Mesenchymal stem cell (in vitro differentiated cells and primary cell): ENCODE measurements around the gene RNF220.

Source experiments
- DNase-seq: peaks from one replicate; pipeline ENCODE4 v3.0.0-alpha.2; 2013
- H2AFZ ChIP-seq: one replicate; pipeline ENCODE4 v1.6.1; 2013; ENCODE audit warnings: low read depth, mild to moderate bottlenecking, control low read depth, inconsistent platforms, low read length, moderate library complexity
- H2AK5ac ChIP-seq: 2 replicates; pipeline ENCODE4 v1.6.1; 2013; ENCODE audit warnings: low read length, moderate library complexity, mild to moderate bottlenecking, inconsistent platforms; ENCODE audit not compliant: severe bottlenecking
- H2BK120ac ChIP-seq: one replicate; pipeline ENCODE4 v1.6.1; 2013; ENCODE audit warnings: low read depth, mild to moderate bottlenecking, inconsistent platforms, low read length, moderate library complexity
- H2BK12ac ChIP-seq, 2 experiments: one replicate each; pipeline ENCODE4 v1.6.1; 2013; ENCODE audit warnings: inconsistent platforms in 2 of 2, low read length in 2 of 2, mild to moderate bottlenecking in 2 of 2, moderate library complexity in 2 of 2, control low read depth in 1 of 2
- H2BK15ac ChIP-seq: one replicate; pipeline ENCODE4 v1.6.1; 2013; ENCODE audit warnings: mild to moderate bottlenecking, low read depth, inconsistent platforms; ENCODE audit not compliant: poor library complexity, severe bottlenecking
- H2BK5ac ChIP-seq: 2 replicates; pipeline ENCODE4 v1.6.1; 2013; ENCODE audit warnings: low read depth, mild to moderate bottlenecking, low read length, control low read depth, inconsistent platforms; ENCODE audit not compliant: poor library complexity, severe bottlenecking
- H3K14ac ChIP-seq, 2 experiments: one replicate each; pipeline ENCODE4 v1.6.1; 2013; ENCODE audit warnings: inconsistent platforms in 2 of 2, low read length in 2 of 2, control low read depth in 1 of 2, mild to moderate bottlenecking in 1 of 2, moderate library complexity in 1 of 2
- H3K18ac ChIP-seq, 2 experiments: one replicate each; pipeline ENCODE4 v1.6.1; 2013; ENCODE audit warnings: inconsistent platforms in 2 of 2, low read length in 2 of 2, control low read depth in 1 of 2, low read depth in 1 of 2, mild to moderate bottlenecking in 1 of 2
- H3K23ac ChIP-seq, 2 experiments: one replicate each; pipeline ENCODE4 v1.6.1; 2013; ENCODE audit warnings: inconsistent platforms in 2 of 2, low read length in 2 of 2, mild to moderate bottlenecking in 2 of 2, moderate library complexity in 2 of 2, control low read depth in 1 of 2
- H3K27ac ChIP-seq: 2 replicates; pipeline ENCODE4 v1.5.1; 2013; ENCODE audit warnings: mild to moderate bottlenecking, moderate library complexity, low read length, control low read depth, inconsistent platforms; ENCODE audit not compliant: poor library complexity, severe bottlenecking
- H3K27me3 ChIP-seq, 2 experiments: 2 replicates each; pipeline versions ENCODE4 v1.6.1 to v1.7.0; 2013; ENCODE audit warnings: low read length in 2 of 2, mild to moderate bottlenecking in 2 of 2, moderate library complexity in 2 of 2, control low read depth in 1 of 2, inconsistent platforms in 1 of 2; ENCODE audit not compliant: control insufficient read depth in 1 of 2, insufficient read depth in 1 of 2
- H3K36me3 ChIP-seq, 2 experiments: 2 replicates each; pipeline versions ENCODE4 v1.6.1 to v1.7.0; 2013; ENCODE audit warnings: low read length in 2 of 2, control low read depth in 1 of 2, inconsistent platforms in 1 of 2, low read depth in 1 of 2, mild to moderate bottlenecking in 1 of 2; ENCODE audit not compliant: insufficient read depth in 2 of 2, control insufficient read depth in 1 of 2
- H3K4ac ChIP-seq, 2 experiments: one replicate each; pipeline ENCODE4 v1.6.1; 2013; ENCODE audit warnings: inconsistent platforms in 2 of 2, low read length in 2 of 2, mild to moderate bottlenecking in 2 of 2, moderate library complexity in 2 of 2, control low read depth in 1 of 2, low read depth in 1 of 2
- H3K4me1 ChIP-seq: 2 replicates; pipeline ENCODE4 v1.6.1; 2013; ENCODE audit warnings: low read depth, low read length, control low read depth; ENCODE audit not compliant: control insufficient read depth, insufficient read depth
- H3K4me2 ChIP-seq: 2 replicates; pipeline ENCODE4 v1.6.1; 2013; ENCODE audit warnings: low read length, mild to moderate bottlenecking, inconsistent platforms; ENCODE audit not compliant: poor library complexity, severe bottlenecking
- H3K4me3 ChIP-seq, 2 experiments: 2 replicates each; pipeline versions ENCODE4 v1.5.1 to v1.7.0; 2013; ENCODE audit warnings: low read length in 2 of 2, mild to moderate bottlenecking in 2 of 2, control low read depth in 1 of 2, low read depth in 1 of 2; ENCODE audit not compliant: insufficient read depth in 1 of 2
- H3K79me1 ChIP-seq: replicated peaks from 2 replicates; pipeline ENCODE4 v1.6.1; 2013; ENCODE audit warnings: mild to moderate bottlenecking, control low read depth, low read length, inconsistent platforms; ENCODE audit not compliant: poor library complexity, severe bottlenecking
- H3K9ac ChIP-seq: 2 replicates; pipeline ENCODE4 v1.7.0; 2013; ENCODE audit warnings: mild to moderate bottlenecking, low read length, moderate library complexity
- H3K9me3 ChIP-seq: 2 replicates; pipeline ENCODE4 v1.7.0; 2013; ENCODE audit warnings: mild to moderate bottlenecking, low read length; ENCODE audit not compliant: control insufficient read depth
- H4K8ac ChIP-seq: one replicate; pipeline ENCODE4 v1.6.1; 2013; ENCODE audit warnings: inconsistent platforms, mild to moderate bottlenecking, low read length, moderate library complexity
- H4K91ac ChIP-seq: one replicate; pipeline ENCODE4 v1.6.1; 2013; ENCODE audit warnings: mild to moderate bottlenecking, low read length, inconsistent platforms
- WGBS: methylation state at CpG from one replicate; pipeline ENCODE4 v1.1.7; 2013; ENCODE audit warnings: mixed read lengths; 5-methylcytosine and 5-hydroxymethylcytosine counted together

RNF220 gene

DNA sequence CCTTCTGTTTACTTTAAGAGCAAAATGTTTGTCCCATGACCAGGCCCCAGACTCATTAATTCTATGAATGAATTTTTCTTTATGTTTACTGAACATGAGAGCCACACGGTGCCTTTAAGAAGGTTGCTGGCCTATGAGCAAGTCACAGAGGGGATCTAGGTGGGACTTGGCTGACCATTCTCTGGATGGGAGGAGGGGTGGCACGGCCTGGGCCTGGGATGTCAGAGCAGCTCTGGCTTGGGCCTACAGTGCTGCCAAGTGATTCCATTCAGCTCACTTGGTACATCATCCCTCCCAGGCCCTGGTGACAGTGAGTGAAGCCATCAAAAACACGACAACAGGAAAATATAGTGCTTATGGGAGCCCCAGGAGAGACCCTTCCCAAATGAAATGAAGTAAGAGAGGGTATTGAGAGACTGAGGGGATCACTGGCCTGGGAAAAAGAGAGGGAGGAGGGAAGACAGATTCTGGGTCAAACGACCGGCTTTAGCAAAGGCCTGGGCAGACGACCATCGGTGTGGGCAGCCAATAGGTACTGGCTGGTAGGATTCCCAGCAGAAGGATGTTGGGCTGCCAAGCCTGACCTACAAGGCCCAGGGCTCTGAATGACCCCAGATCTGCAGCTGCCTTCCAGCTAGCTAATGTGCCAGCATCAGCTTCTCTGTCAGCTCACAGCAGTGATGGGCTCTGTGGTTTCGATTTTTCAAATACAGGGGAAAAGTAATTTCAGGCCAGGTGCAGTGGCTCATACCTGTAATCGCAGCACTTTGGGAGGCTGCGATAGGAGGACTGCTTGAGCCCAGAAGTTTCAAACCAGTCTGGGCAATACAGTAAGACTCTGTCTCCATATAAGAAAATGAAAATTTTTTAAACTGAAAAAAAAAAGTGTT lies 265.9 kb downstream of the RNF220 start:
- Histone ChIP-seq H2AK5ac (no peak overlapping the region), H3K27me3 (no peaks in the 10 kb centered on the region), H3K4me3 (no peak overlapping the region), H3K27ac (no peak overlapping the region), H3K4me2 (no peak overlapping the region), H2BK120ac (no peak overlapping the region), H4K8ac (no peak overlapping the region), H2BK5ac (no peak overlapping the region), H3K9ac (no peak overlapping the region), H2BK15ac (no peak overlapping the region), H3K36me3 (peaks cover 0 to 5% of the 10 kb centered on the region in 2 experiments), H4K91ac (no peak overlapping the region), H3K79me1 (peaks cover 26% of the 10 kb centered on the region), H3K18ac (no peak overlapping the region), H3K23ac (no peak overlapping the region), H3K4me1 (peaks cover 20% of the 10 kb centered on the region), H2AFZ (no peak overlapping the region), H3K4ac (no peak overlapping the region), H2BK12ac (no peak overlapping the region), H3K9me3 (no peaks in the 10 kb centered on the region), H3K14ac (no peak overlapping the region)
- no peak for DNase-seq
- WGBS, result 94% methylated on average over 9 of the region's 10 CpGs

DNA sequence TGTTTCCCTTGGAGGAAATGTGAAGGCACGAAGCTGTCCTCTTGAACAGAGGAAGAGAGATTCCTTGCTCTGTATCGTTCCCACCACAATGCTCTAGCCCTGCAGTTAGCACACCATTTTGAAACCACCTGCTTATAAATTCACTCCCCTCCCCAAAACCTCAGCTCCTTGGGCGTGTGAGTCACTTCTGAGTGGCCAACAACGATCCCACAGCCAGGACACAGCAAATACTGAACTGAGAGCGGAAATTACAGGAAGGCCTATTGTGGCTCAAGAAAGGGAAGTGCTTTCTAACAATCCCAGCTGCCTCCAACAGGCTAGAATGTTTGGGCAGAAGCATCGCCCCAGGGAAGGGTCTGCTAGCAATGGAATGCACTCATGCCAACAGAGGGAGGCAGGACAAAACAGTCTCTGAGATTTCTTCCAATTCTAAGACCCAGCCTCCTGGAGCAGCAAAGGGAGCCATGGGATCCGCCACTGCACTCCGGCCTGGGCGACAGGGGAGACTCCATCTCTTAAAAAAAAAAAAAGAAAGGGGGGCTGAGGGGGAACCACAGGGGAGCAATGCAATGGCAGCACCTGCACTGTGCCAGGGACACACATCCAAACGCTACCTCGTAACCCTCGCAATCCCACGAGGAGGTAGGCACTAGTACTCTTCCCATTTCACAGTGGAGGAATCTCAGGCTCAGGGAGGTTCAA lies 267.4 kb downstream of the RNF220 start:
- Histone ChIP-seq H3K4me3 (peak overlapping the region in 1 of 2 experiments; percentile 82), H4K91ac (no peak overlapping the region), H2AK5ac (no peak overlapping the region)

GRCh38 chr1:44672961-44673674 lies 268.1 kb downstream of the RNF220 start:
- H3K27ac ChIP-seq, result peak overlapping the region; percentile 80

More for the DNA sequence above, 267.4 kb downstream of the RNF220 start:
- H3K79me1 ChIP-seq, result peaks cover 26% of the 10 kb centered on the region
- peaks cover 20% of the 10 kb centered on the region for H3K4me1 ChIP-seq
- no peak overlapping the region for H3K23ac ChIP-seq
- H3K27me3 ChIP-seq, result no peaks in the 10 kb centered on the region
- H2AFZ ChIP-seq, result no peak overlapping the region
- peak; percentile 63 for DNase-seq
- no peak overlapping the region for H3K4me2 ChIP-seq
- H3K36me3 ChIP-seq, result peaks cover 0 to 5% of the 10 kb centered on the region in 2 experiments
- no peak overlapping the region for H2BK12ac ChIP-seq
- H3K18ac ChIP-seq, result peak overlapping the region in 1 of 2 experiments; percentile 50
- H4K8ac ChIP-seq, result peak overlapping the region; percentile 27
- H2BK120ac ChIP-seq, result no peak overlapping the region
- WGBS, result 75% methylated on average over 13 of the region's 13 CpGs
- H2BK5ac ChIP-seq, result no peak overlapping the region
- peak overlapping the region in 1 of 2 experiments; percentile 49 for H3K4ac ChIP-seq
- H3K9ac ChIP-seq, result no peak overlapping the region
- H3K9me3 ChIP-seq, result no peaks in the 10 kb centered on the region
- H2BK15ac ChIP-seq, result no peak overlapping the region
- peak overlapping the region in 1 of 2 experiments; percentile 57 for H3K14ac ChIP-seq
- H3K27ac ChIP-seq, result peak overlapping the region; percentile 33

More at GRCh38 chr1:44672961-44673674, 268.1 kb downstream of the RNF220 start:
- Histone ChIP-seq H3K4ac (peak overlapping the region in 1 of 2 experiments; percentile 86), H3K4me1 (peaks cover 20% of the 10 kb centered on the region), H2BK5ac (no peak overlapping the region), H2BK15ac (no peak overlapping the region), H3K14ac (peak overlapping the region in 1 of 2 experiments; percentile 57), H4K8ac (peak overlapping the region; percentile 66), H3K79me1 (peaks cover 32% of the 10 kb centered on the region), H2AK5ac (peak overlapping the region; percentile 61), H3K27me3 (no peaks in the 10 kb centered on the region), H3K9me3 (no peaks in the 10 kb centered on the region), H3K23ac (peak overlapping the region in 1 of 2 experiments; percentile 16), H2AFZ (peak overlapping the region; percentile 30), H2BK120ac (peak overlapping the region; percentile 35), H3K36me3 (peaks cover 0 to 5% of the 10 kb centered on the region in 2 experiments), H4K91ac (no peak overlapping the region), H3K9ac (peak overlapping the region; percentile 95), H3K18ac (peak overlapping the region; percentile 52 to 67), H2BK12ac (no peak overlapping the region), H3K4me2 (peak overlapping the region; percentile 78), H3K4me3 (peak overlapping the region in 1 of 2 experiments; percentile 82)
- WGBS, result 90% methylated on average over 11 of the region's 14 CpGs
- no peak for DNase-seq
